Measurements from ENCODE around the gene ZSCAN2. TPM values are rescaled to one million over a fixed set of nuclear protein-coding genes. Genes with fewer than 3 reads are reported as not detected.
A peak's percentile ranks its signal among the peaks of the same experiment; 100 is the strongest.

The ZSCAN2 gene
- total RNA-seq, 2 donors from 2014 or later, result 23.6 to 31.3 TPM

DNA sequence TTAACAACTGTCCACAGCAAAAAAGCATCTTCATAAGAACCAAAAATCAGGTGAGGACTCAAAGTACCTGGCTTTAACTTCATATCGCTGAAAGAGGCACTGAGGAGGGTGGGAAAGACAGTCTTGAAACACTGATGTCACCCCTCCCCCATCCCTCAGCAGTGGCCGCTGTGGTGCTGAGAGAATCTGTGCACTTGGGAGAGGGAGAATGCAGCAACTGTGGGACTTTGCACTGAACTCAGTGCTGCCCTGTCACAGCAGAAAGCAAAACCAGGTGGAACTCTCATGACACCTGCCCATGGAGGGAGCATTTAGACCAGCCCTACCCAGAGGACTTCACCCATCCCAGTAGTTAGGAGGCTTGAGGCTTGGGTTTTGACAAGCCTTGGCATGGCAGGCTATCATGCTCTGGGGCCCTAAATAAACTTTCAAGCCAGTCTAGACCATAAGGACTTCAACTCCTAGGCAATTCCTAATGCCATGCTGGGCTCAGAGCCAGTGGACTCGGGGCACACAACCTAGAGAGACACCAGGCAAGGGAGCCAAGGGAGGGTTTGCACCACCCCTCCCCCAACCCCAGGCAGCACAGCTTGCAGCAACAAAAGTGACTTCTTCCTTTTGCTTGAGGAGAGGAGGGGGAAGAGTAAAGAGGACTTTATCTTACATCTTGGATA is 6.1 kb upstream of the ZSCAN2 start:
- Mint-ChIP-seq H3K36me3 (ENCODE audit: low read depth) (peaks cover 13% of the 10 kb centered on the region), H3K4me3 (no peak overlapping the region), H3K9me3 (peaks cover 15% of the 10 kb centered on the region)

GRCh38 chr15:84595660-84596059 is 5.1 kb upstream of the ZSCAN2 start:
- H3K4me1 Mint-ChIP-seq, result peaks cover 4% of the 10 kb centered on the region
- peaks cover 13% of the 10 kb centered on the region for H3K36me3 Mint-ChIP-seq (ENCODE audit: low read depth)
- Histone ChIP-seq H3K36me3 (ENCODE audit: control insufficient read depth, insufficient read depth, low read length) (no peaks in the 10 kb centered on the region), H3K27me3 (ENCODE audit: control insufficient read depth, insufficient read depth, low read length, poor library complexity, severe bottlenecking) (no peaks in the 10 kb centered on the region), H3K9ac (ENCODE audit: extremely low read depth, low read length, poor library complexity, severe bottlenecking) (no peak overlapping the region), H3K4me1 (ENCODE audit: control insufficient read depth, insufficient read depth, low read length) (peaks cover 4% of the 10 kb centered on the region), H3K27ac (ENCODE audit: low read depth, low read length) (no peak overlapping the region), H3K9me3 (ENCODE audit: control insufficient read depth, low read length) (no peaks in the 10 kb centered on the region), H3K4me3 (ENCODE audit: low read length) (no peak overlapping the region)
- H3K4me3 Mint-ChIP-seq, result no peak overlapping the region
- H3K27ac Mint-ChIP-seq, result no peak overlapping the region
- WGBS, 2 experiments (ENCODE audit: insufficient coverage in 1 of 2, insufficient read length in 1 of 2), result 95% methylated on average over 2 of the region's 2 CpGs
- H3K27me3 Mint-ChIP-seq (ENCODE audit: insufficient read depth), result peaks cover 23% of the 10 kb centered on the region
- TF ChIP-seq CTCF (conservative IDR thresholded peaks at IDR 0.05), result no peak
- H3K9me3 Mint-ChIP-seq, result peaks cover 15% of the 10 kb centered on the region
- DNase-seq, result peak; percentile 19

More for the DNA sequence above, 6.1 kb upstream of the ZSCAN2 start:
- Mint-ChIP-seq H3K27ac (no peak overlapping the region), H3K27me3 (ENCODE audit: insufficient read depth) (peaks cover 20% of the 10 kb centered on the region), H3K4me1 (peaks cover 4% of the 10 kb centered on the region)
- no peaks in the 10 kb centered on the region for H3K27me3 ChIP-seq (ENCODE audit: control insufficient read depth, insufficient read depth, low read length, poor library complexity, severe bottlenecking)
- no peaks in the 10 kb centered on the region for H3K36me3 ChIP-seq (ENCODE audit: control insufficient read depth, insufficient read depth, low read length)
- TF ChIP-seq CTCF (conservative IDR thresholded peaks at IDR 0.05), result no peak
- H3K27ac ChIP-seq (ENCODE audit: low read depth, low read length), result no peak overlapping the region
- WGBS, 2 experiments (ENCODE audit: insufficient coverage in 1 of 2, insufficient read length in 1 of 2), result 88 to 100% methylated on average over 1 to 3 of the region's 3 CpGs
- no peak overlapping the region for H3K9ac ChIP-seq (ENCODE audit: extremely low read depth, low read length, poor library complexity, severe bottlenecking)
- H3K4me1 ChIP-seq (ENCODE audit: control insufficient read depth, insufficient read depth, low read length), result peaks cover 4% of the 10 kb centered on the region
- DNase-seq, result peak; percentile 13
- H3K9me3 ChIP-seq (ENCODE audit: control insufficient read depth, low read length), result no peaks in the 10 kb centered on the region
- H3K4me3 ChIP-seq (ENCODE audit: low read length), result no peak overlapping the region

- H3K36me3 Mint-ChIP-seq (ENCODE audit: low read depth), result peaks cover 13% of the 10 kb centered on the region
- Histone ChIP-seq H3K36me3 (ENCODE audit: control insufficient read depth, insufficient read depth, low read length) (no peaks in the 10 kb centered on the region), H3K27me3 (ENCODE audit: control insufficient read depth, insufficient read depth, low read length, poor library complexity, severe bottlenecking) (no peaks in the 10 kb centered on the region), H3K27ac (ENCODE audit: low read depth, low read length) (no peak overlapping the region), H3K4me3 (ENCODE audit: low read length) (no peak overlapping the region), H3K9ac (ENCODE audit: extremely low read depth, low read length, poor library complexity, severe bottlenecking) (no peak overlapping the region), H3K9me3 (ENCODE audit: control insufficient read depth, low read length) (no peaks in the 10 kb centered on the region), H3K4me1 (ENCODE audit: control insufficient read depth, insufficient read depth, low read length) (peaks cover 4% of the 10 kb centered on the region)
- H3K9me3 Mint-ChIP-seq, result peaks cover 15% of the 10 kb centered on the region
- H3K27me3 Mint-ChIP-seq (ENCODE audit: insufficient read depth), result peaks cover 23% of the 10 kb centered on the region
- DNase-seq, result no peak
- peaks cover 4% of the 10 kb centered on the region for H3K4me1 Mint-ChIP-seq
- TF ChIP-seq CTCF (conservative IDR thresholded peaks at IDR 0.05), result no peak
- peak overlapping the region; percentile 80 for H3K27ac Mint-ChIP-seq
- 50 to 91% methylated on average over 1 to 2 of the region's 3 CpGs for WGBS, 2 experiments (ENCODE audit: insufficient coverage in 1 of 2, insufficient read length in 1 of 2)
- peak overlapping the region; percentile 49 for H3K4me3 Mint-ChIP-seq
These were observed 3.5 kb upstream of the ZSCAN2 start for GRCh38 chr15:84597296-84597695.
